ENCODE results near the gene ETFA.

Gene ETFA

DNA sequence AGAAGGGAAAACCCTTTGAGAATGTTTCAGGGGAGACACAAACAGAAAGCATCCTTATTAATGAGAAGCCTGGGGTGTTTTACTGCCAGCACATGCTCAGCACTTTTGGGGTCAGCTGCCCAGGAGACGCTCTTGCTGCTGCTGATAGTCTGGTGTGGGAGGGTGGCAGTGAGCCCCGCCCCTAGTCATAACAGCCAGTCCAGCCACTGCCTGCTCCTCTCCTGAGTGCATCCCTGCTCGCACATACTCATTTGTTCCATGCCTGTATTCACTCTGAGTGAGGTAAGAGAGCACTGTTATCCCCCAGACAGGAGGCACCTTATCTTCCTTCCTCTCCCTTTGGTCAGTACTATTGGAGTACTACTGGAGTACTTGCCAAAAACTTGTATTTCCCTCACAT lies 101.3 kb downstream of the ETFA start:
- POLR2A ChIA-PET = no interaction called here
- TF ChIP-seq, protein P1, sequence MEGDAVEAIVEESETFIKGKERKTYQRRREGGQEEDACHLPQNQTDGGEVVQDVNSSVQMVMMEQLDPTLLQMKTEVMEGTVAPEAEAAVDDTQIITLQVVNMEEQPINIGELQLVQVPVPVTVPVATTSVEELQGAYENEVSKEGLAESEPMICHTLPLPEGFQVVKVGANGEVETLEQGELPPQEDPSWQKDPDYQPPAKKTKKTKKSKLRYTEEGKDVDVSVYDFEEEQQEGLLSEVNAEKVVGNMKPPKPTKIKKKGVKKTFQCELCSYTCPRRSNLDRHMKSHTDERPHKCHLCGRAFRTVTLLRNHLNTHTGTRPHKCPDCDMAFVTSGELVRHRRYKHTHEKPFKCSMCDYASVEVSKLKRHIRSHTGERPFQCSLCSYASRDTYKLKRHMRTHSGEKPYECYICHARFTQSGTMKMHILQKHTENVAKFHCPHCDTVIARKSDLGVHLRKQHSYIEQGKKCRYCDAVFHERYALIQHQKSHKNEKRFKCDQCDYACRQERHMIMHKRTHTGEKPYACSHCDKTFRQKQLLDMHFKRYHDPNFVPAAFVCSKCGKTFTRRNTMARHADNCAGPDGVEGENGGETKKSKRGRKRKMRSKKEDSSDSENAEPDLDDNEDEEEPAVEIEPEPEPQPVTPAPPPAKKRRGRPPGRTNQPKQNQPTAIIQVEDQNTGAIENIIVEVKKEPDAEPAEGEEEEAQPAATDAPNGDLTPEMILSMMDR (IDR thresholded peaks at IDR 0.05; ENCODE audit: control extremely low read depth, extremely low read depth, low read depth, missing control alignments) = no peak
- DNase-seq (ENCODE audit: extremely low spot score) = no peak
- CTCF ChIA-PET = interaction anchor here (1.1 to 1.7 kb wide), 5 partner anchors 9 to 32 kb away, joined by 3 to 7 read pairs (median 5); no protein-coding TSS in a partner anchor

DNA sequence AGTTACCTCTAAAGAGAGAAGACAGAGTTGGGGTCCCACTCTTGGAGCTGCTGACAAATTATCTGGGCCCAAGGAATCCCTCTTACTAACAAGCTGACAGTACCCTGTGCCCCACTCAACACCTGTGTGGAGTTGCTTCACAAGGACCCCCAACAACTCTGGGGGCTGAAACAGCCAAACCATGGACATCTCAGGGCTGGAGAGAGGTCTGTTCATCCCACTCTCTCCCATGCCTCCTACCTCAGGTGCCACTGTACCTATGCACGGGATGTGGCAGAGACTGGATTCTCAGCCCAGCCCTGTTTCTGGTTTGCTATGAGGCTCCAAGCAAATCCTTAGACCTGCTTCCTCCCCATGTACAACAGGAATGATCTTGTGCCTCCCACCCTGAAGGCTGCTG lies 101.7 kb downstream of the ETFA start:
- POLR2A ChIA-PET = no interaction called here
- CTCF ChIA-PET = interaction anchor here (1.1 to 1.7 kb wide), 6 partner anchors 8 to 32 kb away, joined by 3 to 7 read pairs (median 4); no protein-coding TSS in a partner anchor
- DNase-seq (ENCODE audit: extremely low spot score) = no peak
- TF ChIP-seq, protein P1 (IDR thresholded peaks at IDR 0.05; ENCODE audit: control extremely low read depth, extremely low read depth, low read depth, missing control alignments) = no peak

DNA sequence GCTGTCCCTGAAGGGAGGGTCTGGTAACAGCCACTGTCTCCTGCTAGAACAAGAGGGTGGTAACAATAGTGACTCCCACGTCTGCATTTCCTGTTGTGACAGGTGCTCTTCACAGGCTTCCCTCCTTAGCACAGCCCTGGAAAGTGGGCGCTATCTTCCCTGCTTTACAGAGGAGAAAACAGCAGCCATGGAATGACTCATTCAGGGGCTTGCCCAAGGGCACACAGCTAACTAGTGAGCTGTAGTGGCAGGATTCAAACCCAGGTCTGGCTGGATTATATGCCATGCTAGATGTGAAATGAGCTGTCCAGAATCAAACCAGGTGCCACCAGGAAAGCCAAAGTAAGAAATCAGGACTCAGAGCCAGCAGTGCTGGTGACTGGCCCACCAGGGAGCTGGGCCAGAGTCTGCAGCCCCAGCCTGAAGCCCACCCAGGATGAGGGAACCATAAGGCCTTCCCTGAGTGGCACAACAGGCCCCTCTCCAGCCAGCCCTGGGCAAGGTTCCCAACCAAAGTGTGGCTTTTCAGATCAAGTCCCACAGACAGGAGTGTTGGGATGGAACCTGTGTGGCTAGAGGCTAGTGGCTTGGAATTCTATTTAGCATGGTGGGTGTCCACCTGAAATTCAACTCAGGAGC lies 102.4 kb downstream of the ETFA start:
- POLR2A ChIA-PET = no interaction called here
- TF ChIP-seq, protein P1 (IDR thresholded peaks at IDR 0.05; ENCODE audit: control extremely low read depth, extremely low read depth, low read depth, missing control alignments) = no peak
- no peak for DNase-seq (ENCODE audit: extremely low spot score)
- CTCF ChIA-PET = interaction anchor here (1.1 to 1.7 kb wide), 5 partner anchors 9 to 24 kb away, joined by 3 to 7 read pairs (median 5); no protein-coding TSS in a partner anchor

DNA sequence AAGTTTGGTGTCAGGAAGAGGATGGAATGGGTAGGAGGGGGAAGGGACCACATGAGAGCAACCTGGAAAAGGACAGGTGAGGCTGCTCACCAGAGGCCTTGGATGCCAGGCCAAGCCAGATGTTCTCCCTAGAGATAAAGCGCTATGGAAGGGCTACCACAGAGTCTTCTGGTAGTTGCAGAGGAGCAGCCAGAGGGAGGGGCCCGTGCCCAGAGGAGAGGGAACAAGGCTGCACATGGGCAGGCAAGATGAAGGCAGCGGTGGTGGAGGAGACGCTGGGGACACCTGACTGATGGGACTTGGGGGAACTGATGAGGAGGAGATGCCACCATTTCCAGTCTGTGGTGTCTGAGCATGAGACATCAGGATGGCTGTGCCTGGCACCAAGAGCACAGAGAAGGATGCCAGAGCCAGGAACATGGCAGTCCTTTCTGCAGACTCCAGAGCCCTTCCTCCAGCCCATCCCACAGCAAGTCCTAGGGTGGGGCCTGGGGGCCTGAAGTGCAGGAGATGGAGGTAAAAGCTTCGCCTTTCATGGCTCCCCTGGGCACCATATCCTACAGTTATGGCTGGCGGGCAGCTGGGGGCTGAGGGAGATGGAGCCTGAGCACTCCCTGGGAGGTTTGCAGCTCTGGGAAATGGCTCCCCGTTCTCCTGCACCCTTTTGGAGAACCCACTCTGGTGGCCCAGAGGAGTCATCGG lies 103.0 kb downstream of the ETFA start:
- CTCF ChIA-PET = interaction anchor here (0.9 to 2.1 kb wide), 4 partner anchors 9 to 17 kb away, joined by 3 to 6 read pairs (median 4); no protein-coding TSS in a partner anchor
- POLR2A ChIA-PET = no interaction called here
- no peak for DNase-seq (ENCODE audit: extremely low spot score)
- TF ChIP-seq, protein P1 (IDR thresholded peaks at IDR 0.05; ENCODE audit: control extremely low read depth, extremely low read depth, low read depth, missing control alignments) = no peak

DNA sequence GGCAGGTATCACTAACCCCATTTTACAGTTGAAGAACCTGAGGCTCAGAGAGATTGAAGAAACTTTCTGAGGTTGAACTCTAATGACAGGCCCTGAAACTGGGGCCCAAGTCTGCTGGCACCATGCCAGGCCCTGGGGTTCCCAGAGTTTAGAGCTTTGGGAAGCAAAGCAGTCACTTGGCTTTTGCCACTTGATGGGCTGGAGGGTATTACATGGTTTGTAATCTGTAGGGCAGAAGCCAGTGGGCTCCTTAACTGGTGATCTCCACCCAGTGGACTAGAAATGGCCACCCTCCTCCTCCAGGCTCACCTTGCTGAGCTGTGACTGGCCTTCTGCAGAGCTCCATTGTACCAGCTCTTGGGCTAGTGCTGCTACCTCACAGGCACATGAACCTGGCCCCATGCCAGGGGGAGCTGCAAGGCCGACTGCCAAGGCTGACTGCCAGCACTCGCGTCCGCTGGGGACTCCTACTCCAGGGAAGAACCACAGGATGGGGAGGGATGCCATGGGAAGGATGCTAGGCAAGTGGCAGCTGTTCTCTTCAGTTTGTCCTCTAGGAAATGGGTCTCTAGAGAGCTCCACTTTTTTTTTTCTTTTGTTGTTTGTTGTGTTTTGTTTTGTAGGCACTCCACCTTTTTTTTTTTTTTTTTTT lies 104.8 kb downstream of the ETFA start:
- ChIA-PET POLR2A (no interaction called here), CTCF (interaction anchor here (1.3 to 2.5 kb wide), 4 partner anchors 7 to 16 kb away, joined by 3 to 10 read pairs (median 5); no protein-coding TSS in a partner anchor)
- TF ChIP-seq, protein P1 (IDR thresholded peaks at IDR 0.05; ENCODE audit: control extremely low read depth, extremely low read depth, low read depth, missing control alignments) = no peak
- no peak for DNase-seq (ENCODE audit: extremely low spot score)

DNA sequence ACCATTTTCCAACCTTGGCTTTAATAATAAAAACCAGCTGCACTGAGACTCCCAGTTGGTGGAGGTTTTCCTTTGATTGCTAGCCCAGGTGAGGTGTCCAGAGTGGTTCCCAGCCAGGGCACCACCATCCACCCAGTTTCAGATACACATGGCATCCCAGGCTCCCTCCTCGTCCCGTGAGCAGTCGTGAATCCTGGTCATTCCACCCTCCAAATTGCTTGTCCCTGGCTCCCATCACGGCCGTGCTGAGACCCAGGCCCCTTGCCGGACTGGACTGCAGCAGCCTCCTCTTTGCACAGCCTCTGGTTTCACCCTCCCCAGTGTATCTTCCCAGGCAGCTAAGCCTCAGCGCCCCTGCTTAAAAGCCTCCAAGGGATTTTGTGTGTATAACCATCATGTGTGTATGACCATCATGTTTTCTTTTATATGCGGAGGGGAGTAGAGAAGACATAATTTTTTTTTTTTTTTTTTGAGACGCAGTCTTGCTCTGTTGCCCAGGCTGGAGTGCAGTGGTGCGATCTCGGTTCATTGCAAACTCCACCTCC lies 106.3 kb downstream of the ETFA start:
- POLR2A ChIA-PET = interaction anchor here (0.7 kb wide), 1 partner anchor 298 kb away, joined by 5 read pairs; no protein-coding TSS in a partner anchor
- CTCF ChIA-PET = interaction anchor here (1.1 to 2.5 kb wide), 3 partner anchors 8 to 14 kb away, joined by 3 to 10 read pairs (median 5); no protein-coding TSS in a partner anchor
- TF ChIP-seq, protein P1 (IDR thresholded peaks at IDR 0.05; ENCODE audit: control extremely low read depth, extremely low read depth, low read depth, missing control alignments) = no peak
- DNase-seq (ENCODE audit: extremely low spot score) = no peak
